Measurements from ENCODE around the gene CD53. TPM values are rescaled to one million over a fixed set of nuclear protein-coding genes. Genes with fewer than 3 reads are reported as not detected.

CD53 gene
- total RNA-seq, 1 donor from 2014 or later = 171 TPM

DNA sequence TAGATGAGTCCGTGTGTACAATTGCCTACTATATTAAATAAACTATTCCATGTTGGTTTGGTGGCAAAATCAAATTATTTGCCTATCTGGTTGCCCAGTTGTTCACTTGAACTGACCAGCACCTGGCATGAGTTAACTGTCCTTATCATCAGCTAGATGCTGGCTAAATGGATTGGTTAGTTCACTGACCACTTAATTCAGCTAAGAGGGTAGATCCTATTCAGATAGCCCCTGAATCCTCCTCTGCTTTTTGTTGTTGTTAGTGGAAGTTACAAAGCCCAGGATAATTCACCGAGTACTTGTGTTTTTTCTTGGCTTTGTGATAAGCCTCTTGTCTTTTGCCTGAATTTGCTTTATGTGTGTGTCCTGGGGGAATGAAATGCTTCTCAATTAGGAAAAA is 22.8 kb upstream of the CD53 start:
- Histone ChIP-seq H3K4me3 (no peak overlapping the region), H3K27ac (no peak overlapping the region), H3K36me3 (no peaks in the 10 kb centered on the region), H3K9me3 (no peaks in the 10 kb centered on the region), H3K27me3 (no peaks in the 10 kb centered on the region), H3K4me1 (no peaks in the 10 kb centered on the region)
- intact Hi-C loops (cut with DNase I) = no loop called here
- no peak for ATAC-seq
- TF ChIP-seq, protein P1, sequence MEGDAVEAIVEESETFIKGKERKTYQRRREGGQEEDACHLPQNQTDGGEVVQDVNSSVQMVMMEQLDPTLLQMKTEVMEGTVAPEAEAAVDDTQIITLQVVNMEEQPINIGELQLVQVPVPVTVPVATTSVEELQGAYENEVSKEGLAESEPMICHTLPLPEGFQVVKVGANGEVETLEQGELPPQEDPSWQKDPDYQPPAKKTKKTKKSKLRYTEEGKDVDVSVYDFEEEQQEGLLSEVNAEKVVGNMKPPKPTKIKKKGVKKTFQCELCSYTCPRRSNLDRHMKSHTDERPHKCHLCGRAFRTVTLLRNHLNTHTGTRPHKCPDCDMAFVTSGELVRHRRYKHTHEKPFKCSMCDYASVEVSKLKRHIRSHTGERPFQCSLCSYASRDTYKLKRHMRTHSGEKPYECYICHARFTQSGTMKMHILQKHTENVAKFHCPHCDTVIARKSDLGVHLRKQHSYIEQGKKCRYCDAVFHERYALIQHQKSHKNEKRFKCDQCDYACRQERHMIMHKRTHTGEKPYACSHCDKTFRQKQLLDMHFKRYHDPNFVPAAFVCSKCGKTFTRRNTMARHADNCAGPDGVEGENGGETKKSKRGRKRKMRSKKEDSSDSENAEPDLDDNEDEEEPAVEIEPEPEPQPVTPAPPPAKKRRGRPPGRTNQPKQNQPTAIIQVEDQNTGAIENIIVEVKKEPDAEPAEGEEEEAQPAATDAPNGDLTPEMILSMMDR (IDR thresholded peaks at IDR 0.05) = no peak
- no peak for DNase-seq

DNA sequence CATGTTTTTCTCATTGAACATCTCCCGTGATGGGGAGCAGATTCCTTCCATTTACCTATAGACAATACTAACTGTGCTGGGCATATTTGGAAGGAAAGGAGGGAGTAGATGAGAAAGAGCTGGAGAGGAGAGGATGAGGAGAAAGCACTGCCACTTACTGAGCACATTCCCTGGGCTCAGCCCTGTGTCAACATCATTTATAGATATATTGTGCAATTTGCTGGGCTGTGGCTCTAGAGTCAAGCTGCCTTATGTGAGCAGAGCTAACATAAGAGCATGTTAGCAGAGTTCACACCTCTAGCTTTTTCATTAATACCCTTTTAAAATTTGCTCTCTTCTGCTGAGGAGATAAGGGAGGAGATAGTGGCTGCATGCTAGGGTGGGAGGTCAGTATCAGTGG is 22.3 kb upstream of the CD53 start:
- DNase-seq (no peak), ATAC-seq (no peak)
- intact Hi-C loops (cut with DNase I) = no loop called here
- Histone ChIP-seq H3K4me3 (no peak overlapping the region), H3K9me3 (no peaks in the 10 kb centered on the region), H3K27ac (no peak overlapping the region), H3K36me3 (no peaks in the 10 kb centered on the region), H3K4me1 (no peaks in the 10 kb centered on the region), H3K27me3 (no peaks in the 10 kb centered on the region)
- TF ChIP-seq, protein P1 (IDR thresholded peaks at IDR 0.05) = no peak

DNA sequence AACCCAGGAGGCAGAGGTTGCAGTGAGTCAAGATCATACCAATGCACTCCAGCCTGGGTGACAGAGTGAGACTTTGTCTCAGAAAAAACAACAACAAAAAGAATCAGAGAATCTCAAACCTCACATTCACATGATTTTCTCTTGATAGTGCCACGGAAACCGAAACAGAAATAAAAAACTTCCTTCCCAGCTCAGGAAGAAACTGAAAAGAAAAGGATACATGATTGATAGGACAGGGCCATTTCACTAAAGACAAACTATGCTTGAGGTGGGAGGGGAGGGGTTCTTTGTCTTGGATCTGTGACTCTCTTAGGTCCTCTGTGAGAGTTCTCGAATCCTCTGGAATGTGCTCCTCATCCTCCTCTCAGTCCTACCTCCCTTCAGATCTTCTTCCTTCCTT is 19.8 kb upstream of the CD53 start:
- no peaks in the 10 kb centered on the region for H3K9me3 ChIP-seq
- no peaks in the 10 kb centered on the region for H3K4me1 ChIP-seq
- ATAC-seq (no peak), DNase-seq (no peak)
- no peak overlapping the region for H3K27ac ChIP-seq
- TF ChIP-seq, protein P1 (IDR thresholded peaks at IDR 0.05) = no peak
- no peak overlapping the region for H3K4me3 ChIP-seq
- H3K27me3 ChIP-seq = no peaks in the 10 kb centered on the region
- intact Hi-C loops (cut with DNase I) = no loop called here
- no peaks in the 10 kb centered on the region for H3K36me3 ChIP-seq

DNA sequence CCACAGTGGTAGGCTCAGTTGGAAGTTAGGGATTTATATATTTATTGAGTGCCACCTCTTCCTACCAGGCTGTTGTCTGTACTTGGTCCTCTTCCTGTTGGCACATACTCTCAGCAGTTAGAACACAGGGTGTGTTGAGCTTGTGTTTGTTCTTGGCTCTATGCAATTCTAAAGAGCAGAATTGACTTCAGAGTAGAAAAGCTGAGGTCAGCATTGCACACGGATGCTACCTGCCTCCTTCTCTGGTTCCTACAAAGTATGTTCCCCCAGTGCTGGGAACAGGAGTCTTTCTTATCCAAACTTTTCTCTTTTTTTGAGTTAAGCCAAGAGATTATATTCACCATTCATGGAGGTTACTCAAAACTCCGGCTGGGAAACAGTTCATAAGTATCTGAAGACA is 16.5 kb upstream of the CD53 start:
- intact Hi-C loops (cut with DNase I) = no loop called here
- TF ChIP-seq, protein P1 (IDR thresholded peaks at IDR 0.05) = no peak

DNA sequence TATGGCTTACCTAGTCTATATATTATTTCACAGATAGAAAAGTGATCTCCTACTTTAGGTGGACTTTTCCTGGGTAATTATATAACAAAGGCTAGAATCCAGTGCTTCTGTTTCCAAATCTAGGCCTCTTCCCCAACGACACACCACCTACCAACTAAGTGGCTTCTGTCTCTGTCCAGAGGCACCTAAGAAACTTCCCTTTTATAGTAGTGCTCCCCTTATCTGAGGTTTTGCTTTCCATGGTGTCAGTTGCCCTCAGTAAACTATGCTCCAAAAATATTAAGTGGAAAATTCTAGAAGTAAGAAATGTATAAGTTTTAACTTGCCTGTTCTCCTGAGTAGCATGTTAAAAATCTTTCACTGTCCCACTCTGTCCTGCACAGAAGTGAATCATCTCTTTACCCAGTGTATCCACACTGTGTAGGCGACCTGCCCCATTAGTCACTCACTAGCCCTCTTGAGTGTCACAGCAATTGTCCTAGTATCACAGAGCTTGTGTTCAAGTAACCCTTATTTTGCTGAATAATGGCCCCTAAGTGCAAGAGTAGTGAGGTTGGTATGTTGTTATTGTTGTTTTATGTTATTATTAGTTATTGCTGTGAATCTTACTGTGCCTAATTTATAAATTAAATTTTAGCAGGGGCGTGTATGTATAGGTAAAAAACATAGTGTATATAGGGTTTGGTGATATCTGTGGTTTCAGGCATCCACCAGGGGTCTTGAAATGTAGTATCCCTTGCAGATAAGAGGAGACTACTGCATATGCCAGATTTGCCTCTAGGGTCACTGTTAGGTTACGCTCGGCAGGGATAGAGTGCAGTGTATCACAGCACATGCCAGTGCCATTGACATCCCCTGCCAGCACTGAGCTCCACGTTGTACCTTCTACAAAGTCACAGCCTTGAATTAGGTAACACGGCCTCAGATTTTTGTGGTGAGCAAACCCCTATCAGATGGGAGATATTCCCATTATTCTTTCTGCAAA is 14.7 kb upstream of the CD53 start:
- Histone ChIP-seq H3K36me3 (no peaks in the 10 kb centered on the region), H3K27ac (no peak overlapping the region), H3K4me1 (no peaks in the 10 kb centered on the region), H3K9me3 (no peaks in the 10 kb centered on the region), H3K4me3 (no peak overlapping the region), H3K27me3 (no peaks in the 10 kb centered on the region)
- DNase-seq (no peak), ATAC-seq (peak; percentile 61)
- TF ChIP-seq, protein P1 (IDR thresholded peaks at IDR 0.05) = no peak
- intact Hi-C loops (cut with DNase I) = no loop called here

More for the DNA sequence above, 16.5 kb upstream of the CD53 start:
- Histone ChIP-seq H3K4me1 (no peaks in the 10 kb centered on the region), H3K27ac (no peak overlapping the region), H3K36me3 (no peaks in the 10 kb centered on the region), H3K27me3 (no peaks in the 10 kb centered on the region), H3K4me3 (no peak overlapping the region), H3K9me3 (no peaks in the 10 kb centered on the region)
- DNase-seq = no peak
- ATAC-seq = no peak

Data from upper lobe of right lung (tissue), 1 donor.